Fibroblast of skin of left quadriceps (primary cell): ENCODE measurements around the gene FHIP1B.

Experiments used
- DNase-seq, 2 experiments: peaks; one replicate each; pipeline ENCODE4 v3.0.0-alpha.2; 2013; ENCODE audit warnings: low read depth in 2 of 2

The FHIP1B gene

DNA sequence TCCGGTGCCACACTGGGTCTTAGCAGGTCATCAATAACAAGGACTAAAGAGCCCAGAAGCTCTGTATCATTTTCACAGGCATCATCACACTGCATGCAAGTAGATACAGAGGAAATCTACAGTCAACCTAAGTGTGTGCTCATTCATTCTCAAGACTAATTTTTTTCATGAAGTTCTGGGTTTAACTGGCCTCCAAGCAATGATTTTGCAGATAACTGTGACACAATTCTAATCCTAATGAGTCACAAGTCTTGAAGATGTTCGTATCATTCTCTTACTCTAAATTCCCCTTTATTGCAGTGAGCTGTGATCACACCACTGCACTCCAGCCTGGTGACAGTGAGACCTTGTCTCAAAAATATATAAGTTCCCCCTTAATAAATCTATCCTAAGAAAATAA is 33.0 kb downstream of the FHIP1B start:
- DNase-seq, result no peak

DNA sequence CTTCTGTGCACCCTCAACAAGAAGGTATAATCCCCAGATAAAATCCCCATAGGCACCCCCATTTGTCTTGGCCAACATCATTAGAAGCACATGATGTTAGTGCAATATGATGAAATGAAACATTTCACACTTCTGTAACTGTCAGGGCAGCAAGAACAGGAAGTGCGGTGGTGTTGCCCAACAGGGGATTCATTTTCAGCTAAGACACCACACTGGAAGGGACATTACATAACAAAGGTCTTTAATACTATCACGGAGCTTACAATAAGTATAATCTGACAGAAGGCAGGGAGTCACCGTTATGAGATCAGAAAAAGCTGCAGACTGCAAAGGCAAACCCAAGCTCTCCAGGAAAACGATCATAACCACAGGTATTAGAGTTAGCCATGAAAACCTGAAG is 33.5 kb downstream of the FHIP1B start:
- no peak for DNase-seq

DNA sequence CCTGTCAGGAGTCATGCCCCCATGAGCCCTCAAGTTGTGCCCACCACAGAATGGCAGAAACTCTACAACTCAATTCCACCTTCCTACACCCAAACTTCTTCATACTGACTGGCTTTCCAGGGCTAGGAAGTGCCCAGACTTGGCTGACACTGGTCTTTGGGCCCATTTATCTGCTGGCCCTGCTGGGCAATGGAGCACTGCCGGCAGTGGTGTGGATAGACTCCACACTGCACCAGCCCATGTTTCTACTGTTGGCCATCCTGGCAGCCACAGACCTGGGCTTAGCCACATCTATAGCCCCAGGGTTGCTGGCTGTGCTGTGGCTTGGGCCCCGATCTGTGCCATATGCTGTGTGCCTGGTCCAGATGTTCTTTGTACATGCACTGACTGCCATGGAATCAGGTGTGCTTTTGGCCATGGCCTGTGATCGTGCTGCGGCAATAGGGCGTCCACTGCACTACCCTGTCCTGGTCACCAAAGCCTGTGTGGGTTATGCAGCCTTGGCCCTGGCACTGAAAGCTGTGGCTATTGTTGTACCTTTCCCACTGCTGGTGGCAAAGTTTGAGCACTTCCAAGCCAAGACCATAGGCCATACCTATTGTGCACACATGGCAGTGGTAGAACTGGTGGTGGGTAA is 35.1 kb downstream of the FHIP1B start, which contains the start of gene OR52W1:
Gene OR52W1 (plus strand): TSS at position 51 of the 637 bp plus-strand sequence. CDS start 0 bp downstream, at position 51.
- DNase-seq, result no peak

DNA sequence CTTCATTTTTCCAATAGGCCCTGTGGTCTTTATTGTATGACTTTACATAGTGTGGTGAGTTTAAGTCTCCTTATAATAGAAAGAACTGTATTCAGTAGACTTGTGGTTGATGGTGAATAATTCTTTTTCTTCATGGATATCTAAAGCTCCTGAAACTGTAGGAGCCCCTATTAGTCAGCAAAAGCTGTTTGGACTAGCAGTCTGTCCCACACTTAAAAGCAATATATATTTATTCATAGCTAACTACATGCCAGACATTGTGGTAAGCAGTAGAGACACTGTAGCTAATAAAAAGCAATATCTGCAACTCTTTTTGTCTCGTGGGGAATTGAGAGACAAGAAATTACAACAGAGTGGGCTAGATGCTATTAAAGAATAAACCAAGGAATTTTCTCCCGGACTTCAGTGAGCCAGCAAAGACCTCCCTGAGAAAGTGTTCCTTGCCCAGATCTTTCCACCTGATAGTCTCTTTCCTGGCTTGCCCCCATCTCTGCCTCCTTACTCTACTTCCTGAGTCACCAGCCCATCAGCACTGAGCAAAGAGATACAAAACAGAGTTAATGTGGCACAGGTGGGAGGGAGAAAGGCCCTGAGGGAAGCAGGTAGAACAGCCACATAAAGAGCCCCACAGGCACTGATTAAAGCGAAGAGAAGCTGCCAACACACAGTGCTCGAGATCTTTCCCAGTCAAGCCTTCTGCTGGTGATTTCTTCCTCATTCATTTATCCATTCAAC is 36.8 kb downstream of the FHIP1B start:
- no peak for DNase-seq

DNA sequence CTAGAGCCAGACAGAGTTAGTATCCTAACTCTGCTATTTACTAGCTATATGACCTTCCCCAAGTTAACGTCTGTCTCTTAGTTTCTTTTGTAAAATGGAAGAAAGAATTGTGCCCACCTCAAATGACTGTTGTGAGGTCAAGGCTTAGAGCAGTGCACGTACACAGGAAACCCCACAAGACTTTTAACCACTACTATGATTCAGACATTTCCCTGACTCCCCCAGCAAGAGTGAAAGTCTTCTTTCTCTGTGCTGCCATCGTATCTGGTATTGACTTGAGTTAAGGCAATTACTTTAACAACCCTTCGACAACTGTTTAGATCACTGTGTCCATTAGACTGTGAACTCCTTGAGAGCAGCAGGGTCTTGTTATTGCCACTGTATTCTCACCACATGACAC is 38.0 kb downstream of the FHIP1B start:
- no peak for DNase-seq

DNA sequence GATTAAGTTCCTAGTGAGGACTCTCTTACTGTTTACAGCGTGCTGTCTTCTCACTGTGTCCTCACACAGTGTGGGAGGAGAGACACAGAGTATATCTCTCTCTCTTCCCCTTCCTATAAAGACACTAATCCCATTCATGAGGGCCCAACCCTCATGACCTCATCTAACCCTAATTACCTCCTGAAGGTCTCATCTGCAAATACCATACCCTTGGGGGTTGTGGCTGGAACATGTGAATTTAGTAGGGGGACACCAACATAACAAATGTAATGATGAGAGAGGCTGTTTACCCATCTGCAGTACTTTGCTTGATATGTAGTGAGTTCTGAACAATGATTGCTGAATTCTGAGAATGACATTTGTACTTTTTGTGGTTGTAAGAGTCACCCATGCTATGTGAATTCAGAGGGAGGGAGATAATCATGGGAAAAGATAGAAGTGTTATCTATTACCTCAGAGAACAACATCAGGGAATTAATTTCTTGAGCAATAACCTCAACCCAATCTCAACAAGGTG is 40.3 kb downstream of the FHIP1B start:
- DNase-seq, result no peak

DNA sequence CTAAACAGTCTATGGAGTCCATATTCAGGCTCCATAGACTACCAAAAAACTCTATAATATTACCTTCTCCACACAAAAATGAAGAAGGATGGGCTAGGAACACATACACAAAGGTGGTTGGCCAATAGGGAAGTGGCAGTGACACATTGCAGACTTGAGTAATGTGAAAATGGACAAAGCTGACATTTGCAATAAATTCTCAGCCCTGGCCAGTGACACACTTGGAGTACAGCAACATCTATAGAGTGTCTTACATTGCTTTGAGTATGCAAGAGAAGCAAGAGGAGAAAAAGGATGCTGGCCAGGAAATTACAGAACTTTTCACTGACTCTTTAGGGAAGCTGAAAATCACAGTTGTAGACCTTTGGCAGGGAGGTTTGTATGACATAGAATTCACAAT is 42.7 kb downstream of the FHIP1B start:
- DNase-seq, result no peak

DNA sequence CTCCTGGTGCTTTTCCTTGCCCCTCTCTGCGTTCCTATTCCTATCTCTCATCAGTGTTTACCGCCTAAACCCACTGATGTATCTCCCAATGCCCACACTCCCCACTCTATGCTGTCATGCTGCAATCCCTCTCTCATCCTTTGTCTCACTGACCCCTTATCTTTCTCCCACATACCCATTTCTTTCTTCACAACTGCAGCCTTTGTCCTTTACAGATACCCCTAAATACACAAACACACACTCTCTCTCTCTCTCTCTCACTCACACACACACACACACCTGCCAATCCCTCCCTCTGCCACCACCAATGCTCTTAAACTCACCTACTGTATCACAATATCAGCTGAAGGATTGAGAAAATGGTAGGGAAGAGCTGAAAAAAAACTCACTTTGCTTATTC is 59.0 kb downstream of the FHIP1B start:
- DNase-seq, result no peak

DNA sequence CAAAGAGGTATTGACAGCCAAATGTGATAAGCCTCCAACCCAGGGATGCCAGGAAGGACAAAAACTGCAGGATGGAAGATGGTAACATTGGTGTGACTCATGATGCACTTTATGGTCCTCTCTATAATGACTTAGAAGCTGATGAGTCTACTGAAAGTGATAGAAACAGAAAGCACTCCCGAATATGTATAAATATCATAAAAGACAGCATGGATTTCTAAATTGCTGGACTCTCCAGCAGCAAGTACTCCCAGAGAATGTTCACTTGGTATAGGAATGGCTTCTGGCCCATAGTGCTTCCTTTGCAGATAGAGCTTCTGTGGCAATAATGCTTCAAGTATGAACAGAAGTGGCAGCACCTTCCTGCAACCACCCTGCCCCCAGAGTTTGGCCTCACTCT is 64.2 kb downstream of the FHIP1B start, which contains the start of gene OR52B2:
Gene OR52B2 (minus strand): TSS at position 101 of the 400 bp plus-strand sequence. CDS start 0 bp downstream, at position 101.
- no peak for DNase-seq
